ENCODE results near the gene SGPP2.

DNA sequence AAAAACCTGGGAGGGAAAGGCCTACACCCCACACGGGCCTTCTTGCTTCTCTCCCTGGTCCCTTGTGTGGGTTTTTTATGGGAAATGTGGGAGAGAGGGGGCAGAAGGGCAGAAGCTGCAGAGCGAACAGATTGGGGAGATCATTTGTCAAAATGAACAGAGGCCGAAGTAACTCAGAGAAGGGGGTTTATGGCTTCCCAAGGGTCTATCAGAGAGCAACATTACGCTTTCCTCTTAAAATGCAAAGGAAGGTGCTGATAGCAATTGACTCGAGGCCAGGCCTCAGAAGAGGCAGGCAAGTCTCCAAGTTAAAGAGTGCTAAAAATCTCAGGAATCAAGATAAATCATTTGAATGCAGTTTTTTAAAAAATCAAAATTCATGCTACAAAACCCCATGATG, 101.5 kb downstream of the SGPP2 start:
- TF ChIP-seq, protein P1, sequence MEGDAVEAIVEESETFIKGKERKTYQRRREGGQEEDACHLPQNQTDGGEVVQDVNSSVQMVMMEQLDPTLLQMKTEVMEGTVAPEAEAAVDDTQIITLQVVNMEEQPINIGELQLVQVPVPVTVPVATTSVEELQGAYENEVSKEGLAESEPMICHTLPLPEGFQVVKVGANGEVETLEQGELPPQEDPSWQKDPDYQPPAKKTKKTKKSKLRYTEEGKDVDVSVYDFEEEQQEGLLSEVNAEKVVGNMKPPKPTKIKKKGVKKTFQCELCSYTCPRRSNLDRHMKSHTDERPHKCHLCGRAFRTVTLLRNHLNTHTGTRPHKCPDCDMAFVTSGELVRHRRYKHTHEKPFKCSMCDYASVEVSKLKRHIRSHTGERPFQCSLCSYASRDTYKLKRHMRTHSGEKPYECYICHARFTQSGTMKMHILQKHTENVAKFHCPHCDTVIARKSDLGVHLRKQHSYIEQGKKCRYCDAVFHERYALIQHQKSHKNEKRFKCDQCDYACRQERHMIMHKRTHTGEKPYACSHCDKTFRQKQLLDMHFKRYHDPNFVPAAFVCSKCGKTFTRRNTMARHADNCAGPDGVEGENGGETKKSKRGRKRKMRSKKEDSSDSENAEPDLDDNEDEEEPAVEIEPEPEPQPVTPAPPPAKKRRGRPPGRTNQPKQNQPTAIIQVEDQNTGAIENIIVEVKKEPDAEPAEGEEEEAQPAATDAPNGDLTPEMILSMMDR (conservative IDR thresholded peaks at IDR 0.05; ENCODE audit: low read depth, low read length) = no peak
- no peak for TF ChIP-seq EZH2 (IDR thresholded peaks at IDR 0.05; ENCODE audit: low read length, unreplicated experiment)

Measured in PC-3 (cell line).